DOHH2 (cell line): ENCODE measurements around the gene ADAM30.

Experiments
- CTCF ChIP-seq: fragments of 200-600 bp; sonication (generic); IDR thresholded peaks from one replicate; pipeline ENCODE4 v1.5.1; 2014; ENCODE audit warnings: antibody characterized with exemption, mild to moderate bottlenecking, low read depth, low read length; ENCODE audit not compliant: poor library complexity, severe bottlenecking
- EZH2phosphoT487 ChIP-seq: fragments of 200-600 bp; sonication (generic); IDR thresholded peaks from 2 replicates; pipeline ENCODE4 v1.6.1; 2017; ENCODE audit warnings: borderline replicate concordance, mild to moderate bottlenecking, antibody characterized with exemption, low read length, moderate library complexity, mixed read lengths

GRCh38 chr1:119862276-119862675 lies 34.0 kb downstream of the ADAM30 start:
- TF ChIP-seq CTCF, result no peak
- no peak for TF ChIP-seq EZH2phosphoT487
